Amygdala (tissue), 56 donors: Measurements from ENCODE around the gene SUCLG2.

Experiments used
- DNase-seq, 56 donors: peaks; one replicate each; lab custom pipeline; 2025; lab: John Stamatoyannopoulos, UW

Gene SUCLG2

GRCh38 chr3:67650084-67650483 is 4.3 kb downstream of the SUCLG2 start:
- no peak for DNase-seq

- DNase-seq = no peak
Observed at GRCh38 chr3:67649681-67650080, 4.7 kb downstream of the SUCLG2 start.

- DNase-seq = no peak
Observed at GRCh38 chr3:67648701-67649100, 5.7 kb downstream of the SUCLG2 start.

GRCh38 chr3:67648229-67648628 is 6.2 kb downstream of the SUCLG2 start:
- DNase-seq = no peak

GRCh38 chr3:67647390-67647878 is 7.0 kb downstream of the SUCLG2 start:
- no peak for DNase-seq

GRCh38 chr3:67646586-67647234 is 7.7 kb downstream of the SUCLG2 start:
- no peak for DNase-seq

GRCh38 chr3:67644827-67645226 is 9.6 kb downstream of the SUCLG2 start:
- DNase-seq = no peak

- DNase-seq = no peak
Observed at GRCh38 chr3:67642734-67643133, 11.7 kb downstream of the SUCLG2 start.

- DNase-seq = no peak
Observed at GRCh38 chr3:67642190-67642589, 12.2 kb downstream of the SUCLG2 start.

- DNase-seq = no peak
Observed at GRCh38 chr3:67641451-67641850, 13.0 kb downstream of the SUCLG2 start.

- DNase-seq = no peak
Observed at GRCh38 chr3:67640023-67640660, 14.3 kb downstream of the SUCLG2 start.

- DNase-seq = no peak
Observed at GRCh38 chr3:67637255-67637900, 17.0 kb downstream of the SUCLG2 start.

GRCh38 chr3:67635806-67636205 is 18.6 kb downstream of the SUCLG2 start:
- no peak for DNase-seq

- no peak for DNase-seq
Observed at GRCh38 chr3:67635257-67635656, 19.2 kb downstream of the SUCLG2 start.

- DNase-seq = no peak
Observed at GRCh38 chr3:67630666-67631362, 23.6 kb downstream of the SUCLG2 start.

GRCh38 chr3:67624687-67625086 is 29.7 kb downstream of the SUCLG2 start:
- DNase-seq = no peak

GRCh38 chr3:67624078-67624477 is 30.3 kb downstream of the SUCLG2 start:
- DNase-seq = no peak

GRCh38 chr3:67622652-67623051 is 31.8 kb downstream of the SUCLG2 start:
- DNase-seq = no peak

GRCh38 chr3:67620869-67621268 is 33.5 kb downstream of the SUCLG2 start:
- no peak for DNase-seq

- DNase-seq = no peak
Observed at GRCh38 chr3:67619991-67620390, 34.4 kb downstream of the SUCLG2 start.

GRCh38 chr3:67617518-67617917 is 36.9 kb downstream of the SUCLG2 start:
- no peak for DNase-seq
